Heart left ventricle (tissue), 16 donors: ENCODE data around the gene SPTBN4. TPM values are rescaled to one million over a fixed set of nuclear protein-coding genes. Genes with fewer than 3 reads are reported as not detected.

Source experiments
- ATAC-seq, 4 donors: fragments of 200-7000 bp; cut with Tn5 transposase; one replicate each; pipeline ENCODE4 v1.9.1; 2020 to 2022; ENCODE audit warnings: moderate library complexity in 4 of 4, mild to moderate bottlenecking in 3 of 4, moderate number of reproducible peaks in 1 of 4
- DNase-seq, 5 donors: peaks; one replicate each; pipeline ENCODE4 v3.0.0-alpha.2; 2020
- H3K27ac ChIP-seq, 12 donors: fragments of 200-600 bp; sonication (generic) in 4 of 12; one replicate each; pipeline versions ENCODE4 v1.5.0 to v1.8.0; 2016 to 2022; ENCODE audit warnings: mild to moderate bottlenecking in 2 of 12
- H3K27me3 ChIP-seq, 9 donors: fragments of 200-600 bp; sonication (generic) in 2 of 9; one replicate each; pipeline versions ENCODE4 v1.5.1 to v1.8.0; 2016 to 2022; ENCODE audit warnings: mild to moderate bottlenecking in 3 of 9
- H3K36me3 ChIP-seq, 9 donors: fragments of 200-600 bp; sonication (generic) in 2 of 9; one replicate each; pipeline versions ENCODE4 v1.5.0 to v1.8.0; 2018 to 2022; ENCODE audit warnings: mild to moderate bottlenecking in 2 of 9
- H3K4me1 ChIP-seq, 12 donors: fragments of 200-600 bp; sonication (generic) in 4 of 12; one replicate each; pipeline versions ENCODE4 v1.5.0 to v1.8.0; 2016 to 2022; ENCODE audit warnings: mild to moderate bottlenecking in 3 of 12
- H3K4me3 ChIP-seq, 12 donors: fragments of 200-600 bp; sonication (generic) in 4 of 12; one replicate each; pipeline versions ENCODE4 v1.5.0 to v1.8.0; 2017 to 2022; ENCODE audit warnings: mild to moderate bottlenecking in 9 of 12, moderate library complexity in 4 of 12
- H3K9me3 ChIP-seq, 12 donors: fragments of 200-600 bp; sonication (generic) in 4 of 12; one replicate each; pipeline versions ENCODE4 v1.5.0 to v1.8.0; 2016 to 2022; ENCODE audit warnings: mild to moderate bottlenecking in 1 of 12
- POLR2A ChIP-seq, 2 donors: fragments of 450-650 bp; IDR thresholded peaks; one replicate each; pipeline ENCODE4 v1.6.1; 2017; ENCODE audit warnings: antibody characterized with exemption in 2 of 2, mild to moderate bottlenecking in 2 of 2, moderate library complexity in 2 of 2
- WGBS, 4 donors: extraction: QIAGEN DNeasy Blood & Tissue Kit in 2 of 4; methylation state at CpG; one replicate each; pipeline versions ENCODE4 v1.1.5 to v1.1.7; 2013 to 2018; 5-methylcytosine and 5-hydroxymethylcytosine counted together
- intact Hi-C, 10 donors: fragments of 100-400 bp; cut with DNase I; formaldehyde crosslinking; loops; one replicate each; pipeline versions ENCODE4 v1.11.1 to v1.14.2; 2022
- polyA plus RNA-seq, 2 donors: library from polyadenylated mRNA; stranded (reverse); fragments of 200-250 nt; gene quantifications; one replicate each; pipeline ENCODE4 v1.2.3, GENCODE V29; 2013
- total RNA-seq, 9 donors: library from RNA; depleted of rRNA in 2 of 9; stranded (reverse); fragments of >200 nt in 2 of 9; fragmentation: NEBNext Ultra II Directional in 3 of 9; extraction: Animal tissue kit (Norgen Biotek cat#: 25700) in 3 of 9; gene quantifications; one replicate each; pipeline versions ENCODE4 v1.1.0 to v1.2.4, GENCODE V29; 2016 to 2023
- TF ChIP-seq, protein P1 (sequence below), 12 donors: fragments of 200-600 bp; sonication (generic) in 4 of 12; IDR thresholded peaks; one replicate each; pipeline versions ENCODE4 v1.5.0 to v1.8.0; 2018 to 2022; ENCODE audit warnings: antibody characterized with exemption in 12 of 12, mild to moderate bottlenecking in 5 of 12
- donor health status: ischemic (EF 13 %, LVEDD 7.1; RV severe dilation, severe dysfunction).
- donor health status: healthy with polysubstance abuse.
- donor health status: DM: no; HTN: yes; CAD: no.
- donor health status: DM: no; HTN: no; CAD: no.
- donor health status: ischemic (EF 25% LVEDD 6.9; RV normal size, moderate dysfunction).
- donor health status: ischemic (EF 25% LVEDD 5.7; RV mildly dilated, moderate dysfunction).
- donor health status: healthy.
- donor health status: DM: yes; HTN: yes; CAD: no.
- donor health status: ischemic (EF 35%, LVEDD 5.7; RV mildly dilated, moderate dysfunction).
- donor health status: nonischemic (EF 11% LVEDD 7.7; RV severe dilation, severe dysfunction).
- donor health status: DM: yes; HTN: yes; CAD: no.
- donor health status: PGD.
- donor health status: ischemic (EF 29% LVEDD 5.4; RV normal size, mild dysfunction).
- donor health status: nonischemic (EF 23%, LVEDD 6.1; RV moderate dilation, normal function).

Gene SPTBN4
- total and polyA plus RNA-seq, 11 donors, result 1.9 to 8.7 (median 4.2) TPM

DNA sequence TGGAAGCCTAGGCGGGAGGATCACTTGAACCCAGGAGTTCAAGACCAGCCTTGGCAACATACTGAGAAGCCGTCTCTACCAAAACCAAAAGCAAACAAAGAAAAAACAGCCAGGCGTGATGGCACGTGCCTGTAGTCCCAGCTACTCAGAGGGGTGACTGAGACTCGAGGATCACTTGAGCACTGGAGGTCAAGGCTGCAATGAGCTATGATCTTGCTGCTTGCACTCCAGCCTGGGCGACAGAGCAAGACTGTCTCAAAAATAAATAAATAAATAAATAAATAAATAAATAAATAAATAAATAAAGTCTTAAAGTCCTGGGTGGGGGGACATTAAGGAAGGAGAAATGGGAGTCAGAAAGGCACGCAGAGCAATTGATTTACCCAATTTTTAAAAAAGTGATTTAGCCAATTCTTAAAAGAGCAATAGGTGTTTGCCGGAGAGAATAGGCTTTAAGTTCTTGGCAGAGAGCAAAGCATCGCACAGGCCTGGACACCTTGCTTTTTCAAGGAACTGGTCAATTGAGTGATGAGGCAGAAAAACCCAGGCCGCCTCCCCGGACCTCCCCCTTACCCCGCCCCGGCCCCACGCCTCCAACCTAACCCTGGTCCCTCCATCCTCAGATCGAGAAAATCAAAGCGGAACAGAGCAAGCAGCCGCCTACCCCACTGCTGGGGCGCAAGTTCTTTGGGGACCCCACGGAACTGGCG lies 100.4 kb downstream of the SPTBN4 start:
- Histone ChIP-seq H3K4me3 (peak overlapping the region in 10 of 12 donors; percentile 9 to 46 (median 26)), H3K27ac (no peak overlapping the region), H3K27me3 (peaks cover 4 to 52% (median 33%) of the 10 kb centered on the region in 9 donors), H3K36me3 (no peaks in the 10 kb centered on the region), H3K4me1 (peaks cover 0 to 20% (median 9%) of the 10 kb centered on the region in 12 donors), H3K9me3 (no peaks in the 10 kb centered on the region)
- 27 to 33% (median 29%) methylated on average over 18 to 20 of the region's 20 CpGs for WGBS, 4 donors
- intact Hi-C loops, result no loop called here
- TF ChIP-seq, protein P1, sequence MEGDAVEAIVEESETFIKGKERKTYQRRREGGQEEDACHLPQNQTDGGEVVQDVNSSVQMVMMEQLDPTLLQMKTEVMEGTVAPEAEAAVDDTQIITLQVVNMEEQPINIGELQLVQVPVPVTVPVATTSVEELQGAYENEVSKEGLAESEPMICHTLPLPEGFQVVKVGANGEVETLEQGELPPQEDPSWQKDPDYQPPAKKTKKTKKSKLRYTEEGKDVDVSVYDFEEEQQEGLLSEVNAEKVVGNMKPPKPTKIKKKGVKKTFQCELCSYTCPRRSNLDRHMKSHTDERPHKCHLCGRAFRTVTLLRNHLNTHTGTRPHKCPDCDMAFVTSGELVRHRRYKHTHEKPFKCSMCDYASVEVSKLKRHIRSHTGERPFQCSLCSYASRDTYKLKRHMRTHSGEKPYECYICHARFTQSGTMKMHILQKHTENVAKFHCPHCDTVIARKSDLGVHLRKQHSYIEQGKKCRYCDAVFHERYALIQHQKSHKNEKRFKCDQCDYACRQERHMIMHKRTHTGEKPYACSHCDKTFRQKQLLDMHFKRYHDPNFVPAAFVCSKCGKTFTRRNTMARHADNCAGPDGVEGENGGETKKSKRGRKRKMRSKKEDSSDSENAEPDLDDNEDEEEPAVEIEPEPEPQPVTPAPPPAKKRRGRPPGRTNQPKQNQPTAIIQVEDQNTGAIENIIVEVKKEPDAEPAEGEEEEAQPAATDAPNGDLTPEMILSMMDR (IDR thresholded peaks at IDR 0.05), result no peak
- no peak for TF ChIP-seq POLR2A (IDR thresholded peaks at IDR 0.05)
- ATAC-seq (no peak), DNase-seq (no peak)

DNA sequence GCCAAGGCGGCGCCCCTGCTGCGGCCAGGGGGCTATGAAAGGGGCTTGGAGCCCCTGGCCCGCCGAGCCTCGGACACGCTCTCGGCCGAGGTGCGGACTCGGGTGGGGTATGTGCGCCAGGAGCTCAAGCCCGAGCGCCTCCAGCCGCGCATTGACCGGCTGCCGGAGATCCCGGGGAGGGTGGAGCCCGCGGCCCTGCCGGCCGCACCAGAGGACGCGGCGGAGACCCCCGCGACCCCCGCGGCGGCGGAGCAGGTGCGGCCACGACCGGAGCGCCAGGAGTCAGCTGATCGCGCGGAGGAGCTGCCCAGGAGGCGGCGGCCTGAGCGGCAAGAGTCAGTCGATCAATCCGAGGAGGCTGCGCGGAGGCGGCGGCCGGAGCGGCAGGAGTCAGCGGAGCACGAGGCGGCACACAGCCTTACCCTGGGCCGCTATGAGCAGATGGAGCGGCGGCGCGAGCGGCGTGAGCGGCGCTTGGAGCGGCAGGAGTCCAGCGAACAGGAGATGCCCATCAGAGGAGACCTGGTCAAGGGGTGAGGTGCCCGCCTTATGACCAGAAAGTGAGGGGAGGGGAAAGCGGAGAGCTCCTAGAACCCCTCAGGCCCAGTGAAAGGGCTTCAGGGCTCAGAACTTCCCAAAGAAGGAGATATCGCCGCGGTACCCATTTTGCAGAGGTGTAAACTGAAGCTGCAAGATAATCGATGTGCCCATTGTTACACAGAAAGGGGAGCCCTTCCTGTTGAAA lies 101.1 kb downstream of the SPTBN4 start:
- Histone ChIP-seq H3K9me3 (no peaks in the 10 kb centered on the region), H3K36me3 (no peaks in the 10 kb centered on the region), H3K27ac (no peak overlapping the region), H3K27me3 (peaks cover 4 to 47% (median 33%) of the 10 kb centered on the region in 9 donors), H3K4me3 (peak overlapping the region in 10 of 12 donors; percentile 9 to 46 (median 26)), H3K4me1 (peaks cover 0 to 20% (median 9%) of the 10 kb centered on the region in 12 donors)
- DNase-seq (peak in 1 of 5 donors; percentile 60), ATAC-seq (no peak)
- intact Hi-C loops, result no loop called here
- TF ChIP-seq POLR2A (IDR thresholded peaks at IDR 0.05), result no peak
- TF ChIP-seq, protein P1 (IDR thresholded peaks at IDR 0.05), result no peak
- WGBS, 4 donors, result 7 to 22% (median 9%) methylated on average over 19 to 70 of the region's 70 CpGs

DNA sequence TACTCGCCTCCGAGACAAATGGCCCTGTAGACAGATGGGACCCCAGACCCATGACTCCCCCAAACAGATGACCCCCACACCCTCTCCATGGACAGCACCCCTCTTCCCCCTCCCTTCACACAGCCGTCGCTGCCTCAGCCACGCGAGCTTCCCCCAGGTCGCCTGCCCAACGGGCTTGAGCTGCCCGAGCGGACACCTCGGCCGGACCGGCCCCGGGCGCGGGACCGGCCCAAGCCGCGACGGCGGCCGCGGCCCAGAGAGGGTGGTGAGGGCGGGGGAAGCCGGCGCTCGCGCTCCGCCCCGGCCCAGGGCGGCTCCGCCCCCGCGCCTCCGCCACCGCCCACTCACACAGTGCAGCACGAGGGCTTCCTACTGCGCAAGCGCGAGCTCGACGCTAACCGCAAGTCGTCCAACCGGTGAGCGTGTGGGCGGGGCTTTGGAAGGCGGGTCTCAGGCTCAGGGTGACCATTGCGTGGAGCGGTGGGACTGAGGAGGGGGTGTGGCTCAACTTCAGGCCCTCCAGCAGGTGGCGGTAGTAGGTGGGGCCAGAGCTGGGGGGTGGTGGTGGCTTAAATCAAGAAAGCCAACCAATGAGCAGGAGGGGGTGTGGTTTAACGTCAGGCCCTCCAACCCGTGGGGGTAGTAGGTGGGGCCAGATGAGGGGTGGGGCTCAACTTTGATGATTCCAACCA lies 103.7 kb downstream of the SPTBN4 start:
- Histone ChIP-seq H3K4me3 (peak overlapping the region in 10 of 12 donors; percentile 27 to 58 (median 46)), H3K9me3 (no peaks in the 10 kb centered on the region), H3K4me1 (peaks cover 0 to 20% (median 9%) of the 10 kb centered on the region in 12 donors), H3K36me3 (no peaks in the 10 kb centered on the region), H3K27me3 (peaks cover 4 to 36% (median 29%) of the 10 kb centered on the region in 9 donors), H3K27ac (peak overlapping the region in 4 of 12 donors; percentile 22 to 63 (median 38))
- 1 to 2% (median 1%) methylated on average over 32 to 53 of the region's 53 CpGs for WGBS, 4 donors
- DNase-seq (peak; percentile 98 to 100 (median 100)), ATAC-seq (peak; percentile 97 to 98 (median 98))
- intact Hi-C loops, result no loop called here
- TF ChIP-seq, protein P1 (IDR thresholded peaks at IDR 0.05), result peak in 3 of 12 donors; percentile 28 to 47 (median 40)
- TF ChIP-seq POLR2A (IDR thresholded peaks at IDR 0.05), result peak in 1 of 2 donors; percentile 46
